HepG2 (cell line): ENCODE data around the gene KCND3.

Experiments used
- CEBPB ChIP-seq: IDR thresholded peaks from 2 replicates; pipeline ENCODE4 v1.6.1; 2011; ENCODE audit warnings: low read depth, low read length, improper control_type of control experiment, borderline replicate concordance
- GATAD1 ChIP-seq: IDR thresholded peaks from 2 replicates; pipeline ENCODE4 v1.6.1; 2016; ENCODE audit warnings: missing genetic modification reagents, missing compliant biosample characterization
- RFX1 ChIP-seq: fragments of 450-650 bp; IDR thresholded peaks from 2 replicates; pipeline ENCODE4 v1.6.1; 2017
- TF ChIP-seq, protein P1 (sequence below): sonication (generic); formaldehyde crosslinking; IDR thresholded peaks from 2 replicates; pipeline ENCODE4 v1.5.0; 2020; ENCODE audit warnings: mild to moderate bottlenecking, missing genetic modification reagents, moderate library complexity
- TF ChIP-seq, protein P2 (sequence below), 2 experiments: IDR thresholded peaks; 2 replicates each; pipeline ENCODE4 v1.6.1; 2011 to 2012; ENCODE audit warnings: low read length in 2 of 2, borderline replicate concordance in 1 of 2, low read depth in 1 of 2, mild to moderate bottlenecking in 1 of 2, moderate library complexity in 1 of 2

- TF ChIP-seq, protein P1, sequence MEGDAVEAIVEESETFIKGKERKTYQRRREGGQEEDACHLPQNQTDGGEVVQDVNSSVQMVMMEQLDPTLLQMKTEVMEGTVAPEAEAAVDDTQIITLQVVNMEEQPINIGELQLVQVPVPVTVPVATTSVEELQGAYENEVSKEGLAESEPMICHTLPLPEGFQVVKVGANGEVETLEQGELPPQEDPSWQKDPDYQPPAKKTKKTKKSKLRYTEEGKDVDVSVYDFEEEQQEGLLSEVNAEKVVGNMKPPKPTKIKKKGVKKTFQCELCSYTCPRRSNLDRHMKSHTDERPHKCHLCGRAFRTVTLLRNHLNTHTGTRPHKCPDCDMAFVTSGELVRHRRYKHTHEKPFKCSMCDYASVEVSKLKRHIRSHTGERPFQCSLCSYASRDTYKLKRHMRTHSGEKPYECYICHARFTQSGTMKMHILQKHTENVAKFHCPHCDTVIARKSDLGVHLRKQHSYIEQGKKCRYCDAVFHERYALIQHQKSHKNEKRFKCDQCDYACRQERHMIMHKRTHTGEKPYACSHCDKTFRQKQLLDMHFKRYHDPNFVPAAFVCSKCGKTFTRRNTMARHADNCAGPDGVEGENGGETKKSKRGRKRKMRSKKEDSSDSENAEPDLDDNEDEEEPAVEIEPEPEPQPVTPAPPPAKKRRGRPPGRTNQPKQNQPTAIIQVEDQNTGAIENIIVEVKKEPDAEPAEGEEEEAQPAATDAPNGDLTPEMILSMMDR (CRISPR knock-in tag): no peak
- TF ChIP-seq GATAD1 (no peak), CEBPB (no peak), RFX1 (no peak)
- TF ChIP-seq, protein P2, sequence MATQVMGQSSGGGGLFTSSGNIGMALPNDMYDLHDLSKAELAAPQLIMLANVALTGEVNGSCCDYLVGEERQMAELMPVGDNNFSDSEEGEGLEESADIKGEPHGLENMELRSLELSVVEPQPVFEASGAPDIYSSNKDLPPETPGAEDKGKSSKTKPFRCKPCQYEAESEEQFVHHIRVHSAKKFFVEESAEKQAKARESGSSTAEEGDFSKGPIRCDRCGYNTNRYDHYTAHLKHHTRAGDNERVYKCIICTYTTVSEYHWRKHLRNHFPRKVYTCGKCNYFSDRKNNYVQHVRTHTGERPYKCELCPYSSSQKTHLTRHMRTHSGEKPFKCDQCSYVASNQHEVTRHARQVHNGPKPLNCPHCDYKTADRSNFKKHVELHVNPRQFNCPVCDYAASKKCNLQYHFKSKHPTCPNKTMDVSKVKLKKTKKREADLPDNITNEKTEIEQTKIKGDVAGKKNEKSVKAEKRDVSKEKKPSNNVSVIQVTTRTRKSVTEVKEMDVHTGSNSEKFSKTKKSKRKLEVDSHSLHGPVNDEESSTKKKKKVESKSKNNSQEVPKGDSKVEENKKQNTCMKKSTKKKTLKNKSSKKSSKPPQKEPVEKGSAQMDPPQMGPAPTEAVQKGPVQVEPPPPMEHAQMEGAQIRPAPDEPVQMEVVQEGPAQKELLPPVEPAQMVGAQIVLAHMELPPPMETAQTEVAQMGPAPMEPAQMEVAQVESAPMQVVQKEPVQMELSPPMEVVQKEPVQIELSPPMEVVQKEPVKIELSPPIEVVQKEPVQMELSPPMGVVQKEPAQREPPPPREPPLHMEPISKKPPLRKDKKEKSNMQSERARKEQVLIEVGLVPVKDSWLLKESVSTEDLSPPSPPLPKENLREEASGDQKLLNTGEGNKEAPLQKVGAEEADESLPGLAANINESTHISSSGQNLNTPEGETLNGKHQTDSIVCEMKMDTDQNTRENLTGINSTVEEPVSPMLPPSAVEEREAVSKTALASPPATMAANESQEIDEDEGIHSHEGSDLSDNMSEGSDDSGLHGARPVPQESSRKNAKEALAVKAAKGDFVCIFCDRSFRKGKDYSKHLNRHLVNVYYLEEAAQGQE (IDR thresholded peaks at IDR 0.05; ENCODE audit: borderline replicate concordance in 1 of 2, low read depth in 1 of 2, low read length in 2 of 2): no peak
Observed at GRCh38 chr1:111802110-111802509, 187.4 kb downstream of the KCND3 start.
